Measurements from ENCODE around the gene FCRLA. TPM values are rescaled to one million over a fixed set of nuclear protein-coding genes. Genes with fewer than 3 reads are reported as not detected.
A peak's percentile ranks its signal among the peaks of the same experiment; 100 is the strongest.

FCRLA gene
- polyA plus RNA-seq, 1 experiment: 0.12 TPM

DNA sequence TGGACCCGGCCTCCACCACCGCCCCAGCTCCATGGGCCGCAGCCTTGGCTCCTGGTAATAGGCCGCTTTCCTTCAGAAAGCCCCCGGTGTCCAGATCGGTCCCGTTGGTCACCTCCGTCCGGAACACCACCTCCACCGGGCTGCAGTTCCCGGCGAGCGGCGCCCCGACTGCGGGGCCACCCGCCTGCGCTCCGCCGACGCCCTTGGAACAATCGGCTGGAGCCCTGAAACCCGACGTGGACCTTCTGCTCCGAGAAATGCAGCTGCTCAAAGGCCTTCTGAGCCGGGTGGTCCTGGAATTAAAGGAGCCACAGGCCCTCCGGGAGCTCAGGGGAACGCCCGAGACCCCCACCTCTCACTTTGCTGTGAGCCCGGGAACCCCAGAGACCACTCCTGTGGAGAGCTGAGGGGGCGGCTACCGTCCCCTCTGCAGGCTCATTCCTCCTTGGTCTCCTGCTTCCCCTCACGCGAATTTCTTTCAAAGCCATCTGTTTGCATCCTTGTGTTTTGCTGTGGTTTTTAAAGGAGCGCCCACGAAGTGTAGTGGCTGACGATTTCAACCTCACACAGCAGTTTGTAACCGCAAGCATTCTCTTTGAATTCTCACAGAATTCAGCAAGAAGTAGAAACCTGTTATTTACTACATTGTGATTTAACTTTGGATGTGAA, 20.4 kb downstream of the FCRLA start:
- peak; percentile 74 for DNase-seq (ENCODE audit: low read depth, low spot score)
- TF ChIP-seq, protein P1, sequence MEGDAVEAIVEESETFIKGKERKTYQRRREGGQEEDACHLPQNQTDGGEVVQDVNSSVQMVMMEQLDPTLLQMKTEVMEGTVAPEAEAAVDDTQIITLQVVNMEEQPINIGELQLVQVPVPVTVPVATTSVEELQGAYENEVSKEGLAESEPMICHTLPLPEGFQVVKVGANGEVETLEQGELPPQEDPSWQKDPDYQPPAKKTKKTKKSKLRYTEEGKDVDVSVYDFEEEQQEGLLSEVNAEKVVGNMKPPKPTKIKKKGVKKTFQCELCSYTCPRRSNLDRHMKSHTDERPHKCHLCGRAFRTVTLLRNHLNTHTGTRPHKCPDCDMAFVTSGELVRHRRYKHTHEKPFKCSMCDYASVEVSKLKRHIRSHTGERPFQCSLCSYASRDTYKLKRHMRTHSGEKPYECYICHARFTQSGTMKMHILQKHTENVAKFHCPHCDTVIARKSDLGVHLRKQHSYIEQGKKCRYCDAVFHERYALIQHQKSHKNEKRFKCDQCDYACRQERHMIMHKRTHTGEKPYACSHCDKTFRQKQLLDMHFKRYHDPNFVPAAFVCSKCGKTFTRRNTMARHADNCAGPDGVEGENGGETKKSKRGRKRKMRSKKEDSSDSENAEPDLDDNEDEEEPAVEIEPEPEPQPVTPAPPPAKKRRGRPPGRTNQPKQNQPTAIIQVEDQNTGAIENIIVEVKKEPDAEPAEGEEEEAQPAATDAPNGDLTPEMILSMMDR (IDR thresholded peaks at IDR 0.05; ENCODE audit: low read depth, low read length): no peak
- H3K4me3 ChIP-seq (ENCODE audit: low read depth, low read length): peak overlapping the region; percentile 84
- H3K27ac ChIP-seq (ENCODE audit: low read depth, low read length): peak overlapping the region; percentile 97
- no peaks in the 10 kb centered on the region for H3K9me3 ChIP-seq (ENCODE audit: control insufficient read depth, insufficient read depth, low read length)
- ChIA-PET CTCF (interaction anchor here (1.0 to 5.9 kb wide), 5 partner anchors 12 to 310 kb away, joined by 3 to 92 read pairs (median 5); partner anchors contain the start of genes DUSP12 and FCRLA), POLR2A (interaction anchor here (2.1 kb wide), 1 partner anchor 22 kb away, joined by 20 read pairs; the partner anchor contains the start of gene DUSP12)
- H3K27me3 ChIP-seq (ENCODE audit: control insufficient read depth, insufficient read depth, low read length): no peaks in the 10 kb centered on the region

DNA sequence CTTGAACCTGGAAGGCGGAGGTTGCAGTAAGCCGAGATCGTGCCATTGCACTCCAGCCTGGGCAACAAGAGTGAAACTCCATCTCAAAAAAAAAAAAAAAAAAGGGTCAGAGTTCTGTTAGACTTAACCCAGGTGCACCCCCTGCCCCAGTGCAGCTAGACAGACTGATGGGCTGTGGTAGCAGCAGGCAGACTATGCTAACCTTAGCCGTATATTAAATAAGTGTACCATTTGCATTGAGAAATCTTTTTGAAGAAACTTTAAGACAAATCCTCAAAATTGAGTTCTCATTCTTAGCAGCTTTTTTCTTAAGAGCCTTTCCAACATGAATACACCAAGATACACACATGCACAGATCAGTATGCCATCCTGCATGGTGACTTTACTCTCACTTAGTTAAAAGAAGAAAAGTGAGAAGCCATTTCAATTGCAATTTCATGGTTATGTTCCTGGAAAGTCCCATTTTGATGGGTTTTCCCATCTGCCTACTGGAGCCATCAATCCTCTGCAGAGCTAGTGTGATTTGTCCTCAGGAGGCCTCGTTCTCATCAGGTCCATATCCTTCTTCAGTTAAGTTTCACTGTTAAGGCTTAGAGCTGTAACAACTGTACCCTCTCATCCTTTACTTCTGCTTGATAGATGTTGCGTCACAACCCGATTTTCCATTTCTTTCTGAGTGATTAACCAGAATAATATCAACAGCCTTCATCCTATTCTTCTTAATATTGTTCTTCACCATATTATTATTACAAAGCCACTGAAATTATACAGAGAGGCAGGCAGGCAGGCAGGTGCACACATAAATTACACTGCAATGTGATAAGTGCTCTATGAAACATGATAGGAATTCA, 21.6 kb downstream of the FCRLA start:
- H3K9me3 ChIP-seq (ENCODE audit: control insufficient read depth, insufficient read depth, low read length): no peaks in the 10 kb centered on the region
- no peak for DNase-seq (ENCODE audit: low read depth, low spot score)
- H3K27ac ChIP-seq (ENCODE audit: low read depth, low read length): no peak overlapping the region
- no peak overlapping the region for H3K4me3 ChIP-seq (ENCODE audit: low read depth, low read length)
- no peaks in the 10 kb centered on the region for H3K27me3 ChIP-seq (ENCODE audit: control insufficient read depth, insufficient read depth, low read length)
- ChIA-PET CTCF (interaction anchor here (5.9 kb wide), 1 partner anchor 10 kb away, joined by 92 read pairs; no protein-coding TSS in a partner anchor), POLR2A (interaction anchor here (0.7 kb wide), 1 partner anchor 22 kb away, joined by 7 read pairs; no protein-coding TSS in a partner anchor)
- TF ChIP-seq, protein P1 (IDR thresholded peaks at IDR 0.05; ENCODE audit: low read depth, low read length): no peak

GRCh38 chr1:161730050-161730564, 23.1 kb downstream of the FCRLA start:
- TF ChIP-seq, protein P1 (IDR thresholded peaks at IDR 0.05; ENCODE audit: low read depth, low read length): no peak
- Histone ChIP-seq H3K27ac (ENCODE audit: low read depth, low read length) (no peak overlapping the region), H3K9me3 (ENCODE audit: control insufficient read depth, insufficient read depth, low read length) (no peaks in the 10 kb centered on the region), H3K4me3 (ENCODE audit: low read depth, low read length) (no peak overlapping the region), H3K27me3 (ENCODE audit: control insufficient read depth, insufficient read depth, low read length) (no peaks in the 10 kb centered on the region)
- no peak for DNase-seq (ENCODE audit: low read depth, low spot score)
- ChIA-PET CTCF (interaction anchor here (5.9 kb wide), 1 partner anchor 9 kb away, joined by 92 read pairs; no protein-coding TSS in a partner anchor), POLR2A (no interaction called here)

- TF ChIP-seq, protein P1 (IDR thresholded peaks at IDR 0.05; ENCODE audit: low read depth, low read length): no peak
- CTCF ChIA-PET: interaction anchor here (3.2 kb wide), 1 partner anchor 11 kb away, joined by 25 read pairs; no protein-coding TSS in a partner anchor
- POLR2A ChIA-PET: no interaction called here
- DNase-seq (ENCODE audit: low read depth, low spot score): no peak
- H3K27ac ChIP-seq (ENCODE audit: low read depth, low read length): no peak overlapping the region
- no peaks in the 10 kb centered on the region for H3K9me3 ChIP-seq (ENCODE audit: control insufficient read depth, insufficient read depth, low read length)
- H3K27me3 ChIP-seq (ENCODE audit: control insufficient read depth, insufficient read depth, low read length): no peaks in the 10 kb centered on the region
- H3K4me3 ChIP-seq (ENCODE audit: low read depth, low read length): no peak overlapping the region
Measured at GRCh38 chr1:161731241-161731640, 24.2 kb downstream of the FCRLA start.
